ENCODE data around the gene KDM4E. TPM values are rescaled to one million over a fixed set of nuclear protein-coding genes. Genes with fewer than 3 reads are reported as not detected.

The KDM4E gene
- polyA plus RNA-seq, 1 donor (not counting 4 experiments of a cell fraction or from before 2014, with no cell fraction given) = not detected

DNA sequence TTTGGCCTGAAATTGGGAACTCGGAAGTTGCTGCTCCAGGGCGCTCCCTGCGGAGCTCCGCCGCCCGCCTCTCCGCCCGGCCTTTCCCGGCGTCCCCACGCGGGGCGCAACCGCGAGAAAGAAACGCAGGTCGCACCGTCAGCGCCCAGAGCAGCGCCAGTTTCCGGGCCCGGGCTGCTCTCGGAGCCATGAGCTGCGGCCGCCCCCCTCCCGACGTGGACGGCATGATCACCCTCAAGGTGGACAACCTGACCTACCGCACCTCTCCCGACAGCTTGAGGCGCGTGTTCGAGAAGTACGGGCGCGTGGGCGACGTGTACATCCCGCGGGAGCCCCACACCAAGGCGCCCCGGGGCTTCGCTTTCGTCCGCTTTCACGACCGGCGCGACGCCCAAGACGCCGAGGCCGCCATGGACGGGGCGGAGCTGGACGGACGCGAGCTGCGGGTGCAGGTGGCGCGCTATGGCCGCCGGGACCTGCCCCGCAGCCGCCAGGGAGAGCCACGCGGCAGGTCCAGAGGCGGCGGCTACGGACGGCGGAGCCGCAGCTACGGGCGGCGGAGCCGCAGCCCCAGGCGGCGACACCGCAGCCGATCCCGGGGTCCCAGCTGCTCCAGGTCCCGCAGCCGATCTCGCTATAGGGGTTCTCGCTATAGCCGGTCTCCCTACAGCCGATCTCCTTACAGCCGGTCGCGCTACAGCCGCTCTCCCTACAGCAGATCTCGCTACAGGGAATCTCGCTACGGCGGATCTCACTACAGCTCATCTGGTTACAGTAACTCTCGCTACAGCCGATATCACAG lies 42.2 kb downstream of the KDM4E start:
- H3K4me1 ChIP-seq (ENCODE audit: control insufficient read depth, extremely low read depth, insufficient read depth, low read length) = peaks cover 19% of the 10 kb centered on the region
- peak overlapping the region; percentile 90 for H3K27ac ChIP-seq (ENCODE audit: control insufficient read depth, insufficient read depth, low read length)
- peak overlapping the region; percentile 85 for H3K4me2 ChIP-seq (ENCODE audit: control insufficient read depth, extremely low read depth, insufficient read depth, low read depth, low read length)
- H3K79me2 ChIP-seq (ENCODE audit: control insufficient read depth, insufficient read depth, low read length) = peaks cover 31% of the 10 kb centered on the region
- H3K36me3 ChIP-seq (ENCODE audit: control insufficient read depth in 2 of 2, extremely low read depth in 1 of 2, insufficient read depth in 2 of 2, low read length in 2 of 2) = no peaks in the 10 kb centered on the region
- peak overlapping the region; percentile 93 for H3K9ac ChIP-seq (ENCODE audit: control insufficient read depth, extremely low read depth, insufficient read depth, low read length)
- peak overlapping the region; percentile 69 to 100 (median 99) for H3K4me3 ChIP-seq (ENCODE audit: control insufficient read depth in 2 of 3, extremely low read depth in 1 of 3, insufficient read depth in 2 of 3, low read depth in 1 of 3, low read length in 3 of 3)
- peak overlapping the region; percentile 76 for H2AFZ ChIP-seq (ENCODE audit: control insufficient read depth, low read length)
- H3K9me3 ChIP-seq (ENCODE audit: control insufficient read depth, low read depth, low read length) = no peaks in the 10 kb centered on the region
- dilution Hi-C loops (cut with MboI; ENCODE audit: extremely low pct_ligation_motif_present, low sequenced_read_pairs) = no loop called here
- H3K9me1 ChIP-seq (ENCODE audit: control insufficient read depth, extremely low read depth, insufficient read depth, low read length) = no peaks in the 10 kb centered on the region
- FAIRE-seq = no peak
- H3K27me3 ChIP-seq (ENCODE audit: control insufficient read depth, extremely low read depth, insufficient read depth, low read length) = no peaks in the 10 kb centered on the region
- no peak for DNase-seq (ENCODE audit: low read depth, low spot score)
- no peaks in the 10 kb centered on the region for H4K20me1 ChIP-seq (ENCODE audit: control insufficient read depth, extremely low read depth, insufficient read depth, low read length)
- TF ChIP-seq, protein P1, sequence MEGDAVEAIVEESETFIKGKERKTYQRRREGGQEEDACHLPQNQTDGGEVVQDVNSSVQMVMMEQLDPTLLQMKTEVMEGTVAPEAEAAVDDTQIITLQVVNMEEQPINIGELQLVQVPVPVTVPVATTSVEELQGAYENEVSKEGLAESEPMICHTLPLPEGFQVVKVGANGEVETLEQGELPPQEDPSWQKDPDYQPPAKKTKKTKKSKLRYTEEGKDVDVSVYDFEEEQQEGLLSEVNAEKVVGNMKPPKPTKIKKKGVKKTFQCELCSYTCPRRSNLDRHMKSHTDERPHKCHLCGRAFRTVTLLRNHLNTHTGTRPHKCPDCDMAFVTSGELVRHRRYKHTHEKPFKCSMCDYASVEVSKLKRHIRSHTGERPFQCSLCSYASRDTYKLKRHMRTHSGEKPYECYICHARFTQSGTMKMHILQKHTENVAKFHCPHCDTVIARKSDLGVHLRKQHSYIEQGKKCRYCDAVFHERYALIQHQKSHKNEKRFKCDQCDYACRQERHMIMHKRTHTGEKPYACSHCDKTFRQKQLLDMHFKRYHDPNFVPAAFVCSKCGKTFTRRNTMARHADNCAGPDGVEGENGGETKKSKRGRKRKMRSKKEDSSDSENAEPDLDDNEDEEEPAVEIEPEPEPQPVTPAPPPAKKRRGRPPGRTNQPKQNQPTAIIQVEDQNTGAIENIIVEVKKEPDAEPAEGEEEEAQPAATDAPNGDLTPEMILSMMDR (optimal IDR thresholded peaks at IDR 0.05 in 1 of 3, IDR thresholded peaks at IDR 0.05 in 1 of 3, conservative IDR thresholded peaks at IDR 0.05 in 1 of 3; ENCODE audit: extremely low read depth in 1 of 3, insufficient read depth in 2 of 3, low read length in 3 of 3) = peak; percentile 40 to 67 (median 41)
- no peak for TF ChIP-seq EZH2 (IDR thresholded peaks at IDR 0.05; ENCODE audit: low read length)

DNA sequence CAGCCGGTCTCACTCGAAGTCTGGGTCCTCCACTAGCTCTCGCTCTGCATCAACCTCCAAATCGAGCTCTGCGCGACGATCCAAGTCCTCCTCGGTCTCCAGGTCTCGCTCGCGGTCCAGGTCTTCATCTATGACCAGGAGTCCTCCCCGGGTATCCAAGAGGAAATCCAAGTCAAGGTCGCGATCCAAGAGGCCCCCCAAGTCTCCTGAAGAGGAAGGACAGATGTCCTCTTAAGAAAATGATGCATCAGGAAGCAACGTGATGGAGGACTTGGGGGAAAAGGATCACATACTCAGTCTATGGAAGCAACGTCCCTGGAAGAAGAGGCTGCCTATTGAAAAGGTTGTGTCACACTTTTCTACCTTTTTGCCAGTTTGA lies 42.8 kb downstream of the KDM4E start:
- dilution Hi-C loops (cut with MboI; ENCODE audit: extremely low pct_ligation_motif_present, low sequenced_read_pairs) = no loop called here
- Histone ChIP-seq H3K4me3 (ENCODE audit: control insufficient read depth in 2 of 3, extremely low read depth in 1 of 3, insufficient read depth in 2 of 3, low read depth in 1 of 3, low read length in 3 of 3) (peak overlapping the region; percentile 69 to 100 (median 99)), H3K27me3 (ENCODE audit: control insufficient read depth, extremely low read depth, insufficient read depth, low read length) (no peaks in the 10 kb centered on the region), H3K9me3 (ENCODE audit: control insufficient read depth, low read depth, low read length) (no peaks in the 10 kb centered on the region), H3K4me2 (ENCODE audit: control insufficient read depth, extremely low read depth, insufficient read depth, low read depth, low read length) (peak overlapping the region; percentile 85), H3K9ac (ENCODE audit: control insufficient read depth, extremely low read depth, insufficient read depth, low read length) (peak overlapping the region; percentile 93), H3K79me2 (ENCODE audit: control insufficient read depth, insufficient read depth, low read length) (peaks cover 31% of the 10 kb centered on the region), H4K20me1 (ENCODE audit: control insufficient read depth, extremely low read depth, insufficient read depth, low read length) (no peaks in the 10 kb centered on the region), H3K27ac (ENCODE audit: control insufficient read depth, insufficient read depth, low read length) (peak overlapping the region; percentile 90), H3K4me1 (ENCODE audit: control insufficient read depth, extremely low read depth, insufficient read depth, low read length) (peaks cover 22% of the 10 kb centered on the region), H3K36me3 (ENCODE audit: control insufficient read depth in 2 of 2, extremely low read depth in 1 of 2, insufficient read depth in 2 of 2, low read length in 2 of 2) (no peaks in the 10 kb centered on the region), H3K9me1 (ENCODE audit: control insufficient read depth, extremely low read depth, insufficient read depth, low read length) (no peaks in the 10 kb centered on the region), H2AFZ (ENCODE audit: control insufficient read depth, low read length) (peak overlapping the region; percentile 76)
- no peak for DNase-seq (ENCODE audit: low read depth, low spot score)
- FAIRE-seq = peak; percentile 9
- TF ChIP-seq EZH2 (IDR thresholded peaks at IDR 0.05; ENCODE audit: low read length) = no peak
- TF ChIP-seq, protein P1 (optimal IDR thresholded peaks at IDR 0.05 in 1 of 3, IDR thresholded peaks at IDR 0.05 in 1 of 3, conservative IDR thresholded peaks at IDR 0.05 in 1 of 3; ENCODE audit: extremely low read depth in 1 of 3, insufficient read depth in 2 of 3, low read length in 3 of 3) = no peak
